GM12878 (cell line): ENCODE measurements around the gene ASTL. TPM values are rescaled to one million over a fixed set of nuclear protein-coding genes. Genes with fewer than 3 reads are reported as not detected.

Source experiments
- ATAC-seq: fragments of 200-7000 bp; cut with Tn5 transposase; 3 replicates; pipeline ENCODE4 v1.9.1; 2020; ENCODE audit warnings: mild to moderate bottlenecking, moderate library complexity
- BruUV-seq: library from RNA; stranded (reverse); fragments of 400-500 nt; replicated peaks from 2 replicates; lab custom pipeline; 2021; lab: Mats Ljungman, UMichigan
- CTCF ChIA-PET: fragments of 300-600 bp; sonication (Branson Sonifier 250); formaldehyde crosslinking; extraction: SDS; loops from one replicate; lab custom pipeline; 2021; ENCODE audit warnings: inconsistent platforms; lab: Yijun Ruan, JAX
- POLR2A ChIA-PET: fragments of 350-600 bp; formaldehyde crosslinking; extraction: SDS; loops from one replicate; lab custom pipeline; 2021; ENCODE audit warnings: inconsistent platforms; lab: Charles Lee
- RAD21 ChIA-PET: fragments of 300-600 bp; sonication (Branson Sonifier 250); formaldehyde crosslinking; loops from one replicate; lab custom pipeline; 2023; ENCODE audit warnings: antibody characterized with exemption; ENCODE audit not compliant: unreplicated experiment; lab: Charles Lee
- SMC1A ChIA-PET: fragments of 300-600 bp; sonication (Branson Sonifier 250); formaldehyde crosslinking; loops from one replicate; lab custom pipeline; 2023; ENCODE audit not compliant: unreplicated experiment, uncharacterized antibody; lab: Charles Lee
- DNase-seq: peaks from one replicate; pipeline ENCODE4 v3.0.0-alpha.2; 2011; ENCODE audit warnings: low read depth, low spot score
- FAIRE-seq: peaks from 3 replicates; lab custom pipeline; 2011; peaks lifted over from hg19 to GRCh38; lab: Jason Lieb, UNC
- H2AFZ ChIP-seq: 2 replicates; pipeline ENCODE4 v1.6.0; 2011; ENCODE audit warnings: low read depth, low read length, control low read depth; ENCODE audit not compliant: control insufficient read depth
- H3K27ac ChIP-seq: 2 replicates; pipeline ENCODE4 v1.5.1; 2011; ENCODE audit warnings: control low read depth; ENCODE audit not compliant: control insufficient read depth, insufficient read depth
- H3K27me3 ChIP-seq, 2 experiments: replicated peaks in 1 of 2; 2 replicates each; pipeline versions ENCODE4 v1.6.0 to v1.6.1; 2011; ENCODE audit warnings: low read length in 1 of 2; ENCODE audit not compliant: control insufficient read depth in 2 of 2, insufficient read depth in 2 of 2
- H3K36me3 ChIP-seq, 2 experiments: 2 replicates each; pipeline ENCODE4 v1.5.1; 2011; ENCODE audit warnings: low read length in 1 of 2; ENCODE audit not compliant: control insufficient read depth in 2 of 2, insufficient read depth in 2 of 2
- H3K4me1 ChIP-seq: 2 replicates; pipeline ENCODE4 v1.6.1; 2011; ENCODE audit warnings: mild to moderate bottlenecking, low read length, moderate library complexity, mixed read lengths; ENCODE audit not compliant: control insufficient read depth, insufficient read depth
- H3K4me2 ChIP-seq: 2 replicates; pipeline ENCODE4 v1.6.0; 2011; ENCODE audit warnings: control low read depth; ENCODE audit not compliant: control insufficient read depth, insufficient read depth
- H3K4me3 ChIP-seq: fragments of 200-600 bp; sonication (generic); 2 replicates; pipeline ENCODE4 v1.5.1; 2016
- H3K79me2 ChIP-seq: 2 replicates; pipeline ENCODE4 v1.6.0; 2011; ENCODE audit warnings: low read length; ENCODE audit not compliant: control insufficient read depth, insufficient read depth
- H3K9ac ChIP-seq: 2 replicates; pipeline ENCODE4 v1.8.0; 2011; ENCODE audit warnings: low read length, control low read depth, mixed read lengths; ENCODE audit not compliant: control insufficient read depth, insufficient read depth
- H3K9me3 ChIP-seq: replicated peaks from 3 replicates; pipeline ENCODE4 v1.5.1; 2011; ENCODE audit warnings: mild to moderate bottlenecking, low read length; ENCODE audit not compliant: control insufficient read depth, insufficient read depth
- H4K20me1 ChIP-seq: 2 replicates; pipeline ENCODE4 v1.6.0; 2011; ENCODE audit not compliant: control insufficient read depth, insufficient read depth
- E2F4 ChIP-seq: IDR thresholded peaks from 2 replicates; pipeline ENCODE4 v1.6.1; 2012; ENCODE audit warnings: low read depth, low read length, improper control_type of control experiment
- PAX5 ChIP-seq: IDR thresholded peaks from 2 replicates; pipeline ENCODE4 v1.6.1; 2011; ENCODE audit warnings: low read depth, low read length, borderline replicate concordance
- POLR2A ChIP-seq: IDR thresholded peaks from 2 replicates; pipeline ENCODE4 v1.6.1; 2011; ENCODE audit warnings: low read depth, mild to moderate bottlenecking, low read length
- POLR2AphosphoS5 ChIP-seq: IDR thresholded peaks from 2 replicates; pipeline ENCODE4 v1.6.1; 2011; ENCODE audit warnings: mild to moderate bottlenecking, low read length, inconsistent platforms
- SMC3 ChIP-seq: IDR thresholded peaks from 2 replicates; pipeline ENCODE4 v1.6.1; 2011; ENCODE audit warnings: low read length, improper control_type of control experiment, borderline replicate concordance
- TCF12 ChIP-seq: IDR thresholded peaks from 2 replicates; pipeline ENCODE4 v1.6.1; 2011; ENCODE audit warnings: low read depth, mild to moderate bottlenecking, low read length
- YY1 ChIP-seq: IDR thresholded peaks from 2 replicates; pipeline ENCODE4 v1.6.1; 2011; ENCODE audit warnings: low read depth, mild to moderate bottlenecking, low read length
- ZBTB33 ChIP-seq: fragments of 450-650 bp; IDR thresholded peaks from 2 replicates; pipeline ENCODE4 v1.6.1; 2017; ENCODE audit warnings: mild to moderate bottlenecking
- WGBS: methylation state at CpG from one replicate; pipeline ENCODE4 v1.1.6; 2016; ENCODE audit warnings: low lambda C conversion rate; ENCODE audit not compliant: insufficient replicate concordance, insufficient coverage; ENCODE audit errors: missing lambda C conversion rate; 5-methylcytosine and 5-hydroxymethylcytosine counted together
- in situ Hi-C: fragments of 300-500 bp; cut with MboI; formaldehyde crosslinking; loops from 9 replicates; pipeline ENCODE4 v1.14.3; 2018; ENCODE audit warnings: mixed read lengths
- intact Hi-C: fragments of 100-400 bp; cut with micrococcal nuclease; formaldehyde crosslinking; loops from one replicate; pipeline ENCODE4 v1.14.2; 2022; ENCODE audit not compliant: unreplicated experiment
- polyA plus RNA-seq, 11 experiments: library from polyadenylated mRNA; depleted of rRNA in 4 of 11; unstranded in 6 of 11; stranded (reverse) in 5 of 11; fragments of >200 nt; fragmentation: Nextera tagmentation in 4 of 11; fragmentation: Illumina TruSeq in 1 of 11; extraction: Ambion mirVana in 4 of 11; extraction: Trizol in 1 of 11; gene quantifications; 1 replicate in 1 of 11; 2 replicates in 10 of 11; pipeline versions ENCODE4 v1.2.1 to v1.2.3, GENCODE V29; 2011 to 2016; ENCODE audit warnings: inconsistent platforms in 2 of 11, missing spikeins in 2 of 11, low read depth in 1 of 11
- total RNA-seq, 4 experiments: library from RNA; depleted of rRNA in 3 of 4; stranded (reverse); fragments of >200 nt in 3 of 4; fragmentation: Illumina TruSeq in 1 of 4; extraction: Trizol in 1 of 4; gene quantifications; 2 replicates each; pipeline versions ENCODE4 v1.2.1 to v1.2.3, GENCODE V29; 2013 to 2021
- TF ChIP-seq, protein P1 (sequence below): fragments of 450-650 bp; IDR thresholded peaks from 2 replicates; pipeline ENCODE4 v1.6.1; 2017; ENCODE audit warnings: mild to moderate bottlenecking, low read depth, inconsistent platforms; ENCODE audit not compliant: poor library complexity, severe bottlenecking

ASTL gene
- total and polyA plus RNA-seq, 10 of the 15 experiments (the other 5 are each of a cell fraction or from before 2014, with no cell fraction given), result 0.18 to 1.0 (median 0.38) TPM; not detected in 4

DNA sequence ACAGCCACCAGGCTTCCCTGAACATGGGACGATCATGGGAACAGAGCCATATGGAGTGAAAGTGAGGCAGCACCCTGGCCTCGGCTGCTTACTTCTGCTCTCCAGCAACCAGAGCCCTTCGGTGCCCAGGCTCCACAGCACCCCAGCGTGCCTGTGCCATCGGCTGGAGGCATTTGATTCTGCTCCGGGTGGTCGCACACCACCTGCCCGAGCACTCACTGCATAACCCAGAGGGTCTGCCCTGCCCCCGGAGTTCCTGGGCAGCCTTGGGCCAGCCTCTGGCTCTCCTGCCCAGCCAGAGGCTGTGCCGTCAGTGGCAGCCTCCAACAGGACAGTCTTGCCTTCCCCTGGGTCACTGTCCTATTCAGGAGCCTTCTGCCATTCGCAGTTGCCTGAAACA, 3.9 kb downstream of the ASTL start:
- ChIA-PET POLR2A (no interaction called here), SMC1A (interaction anchor here (2.3 to 14.4 kb wide), 2 partner anchors 38 to 40 kb away, joined by 11 to 338 read pairs; no protein-coding TSS in a partner anchor), RAD21 (interaction anchor here (18.1 kb wide), 1 partner anchor 41 kb away, joined by 463 read pairs; no protein-coding TSS in a partner anchor), CTCF (interaction anchor here (14.4 kb wide), 1 partner anchor 37 kb away, joined by 535 read pairs; no protein-coding TSS in a partner anchor)
- peaks cover 16% of the 10 kb centered on the region for H3K4me1 ChIP-seq
- H3K9me3 ChIP-seq, result no peaks in the 10 kb centered on the region
- TF ChIP-seq SMC3 (no peak), YY1 (no peak), POLR2AphosphoS5 (peak; percentile 81)
- no peaks in the 10 kb centered on the region; a peak in 1 of 4 replicates for H3K27me3 ChIP-seq
- FAIRE-seq (no peak), ATAC-seq (no peak), DNase-seq (no peak)
- no peak overlapping the region for H3K27ac ChIP-seq
- no peak overlapping the region for H3K4me2 ChIP-seq
- 55% methylated on average over 10 of the region's 11 CpGs for WGBS
- H4K20me1 ChIP-seq, result no peaks in the 10 kb centered on the region
- in situ Hi-C loops (no loop called here), intact Hi-C loops (no loop called here)
- H3K4me3 ChIP-seq, result no peak overlapping the region
- no peak overlapping the region for H2AFZ ChIP-seq
- H3K36me3 ChIP-seq, result no peaks in the 10 kb centered on the region
- BruUV-seq, result no TSS peak
- H3K79me2 ChIP-seq, result no peaks in the 10 kb centered on the region
- no peak overlapping the region for H3K9ac ChIP-seq

DNA sequence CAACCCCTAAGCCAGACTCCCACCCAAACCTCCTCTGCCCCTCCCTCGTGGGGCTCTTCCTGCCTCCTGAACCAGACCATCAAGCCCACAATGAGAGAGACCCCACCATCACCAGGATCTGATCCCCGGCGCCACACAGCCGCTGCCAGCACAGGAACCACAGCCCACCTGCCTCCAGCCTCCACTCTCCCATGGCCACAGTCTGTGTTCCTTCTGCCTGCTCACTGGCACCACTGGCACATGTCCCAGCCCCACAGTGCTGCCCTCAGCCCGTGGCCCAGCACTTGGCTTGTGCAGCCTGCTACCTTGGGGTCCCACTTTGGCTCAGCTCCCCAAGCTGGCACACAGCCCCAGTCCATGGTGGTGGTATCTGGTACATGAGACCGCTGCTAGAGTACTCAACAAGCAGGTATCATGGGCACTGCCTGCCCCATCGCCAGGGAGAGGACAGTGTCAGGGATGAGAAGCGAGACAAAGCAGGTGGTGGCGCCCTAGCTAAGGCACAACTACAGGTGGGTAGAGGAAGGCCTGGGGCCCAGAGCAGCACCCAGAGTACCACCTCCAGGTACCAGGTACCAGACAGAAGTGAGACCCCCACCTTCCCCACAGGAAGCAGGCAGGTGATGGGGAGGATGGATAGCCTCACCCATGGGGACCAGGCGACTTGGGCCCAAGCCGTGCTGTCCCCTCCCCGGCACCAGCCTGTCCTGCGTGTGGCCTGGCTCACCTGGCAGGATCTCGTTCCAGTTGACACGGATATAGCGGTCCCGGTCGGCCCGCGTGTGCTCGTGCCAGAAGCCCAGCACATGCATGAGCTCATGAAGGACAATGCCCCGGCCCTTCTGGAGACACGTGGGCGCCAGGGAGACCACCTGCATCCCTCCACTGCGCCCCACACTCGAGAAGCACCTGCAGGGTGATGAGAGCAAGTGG, 6.2 kb downstream of the ASTL start:
- CTCF ChIA-PET, result interaction anchor here (1.5 to 2.6 kb wide), 5 partner anchors 10 to 57 kb away, joined by 4 to 22 read pairs (median 9); no protein-coding TSS in a partner anchor
- Histone ChIP-seq H3K4me2 (0 out of 2 replicates have a peak overlapping the region, but pooled peaks have one; percentile 11), H3K27ac (no peak overlapping the region), H3K9me3 (no peaks in the 10 kb centered on the region), H3K9ac (no peak overlapping the region), H3K36me3 (no peaks in the 10 kb centered on the region), H2AFZ (no peak overlapping the region), H3K79me2 (no peaks in the 10 kb centered on the region), H3K27me3 (no peaks in the 10 kb centered on the region), H3K4me3 (no peak overlapping the region), H4K20me1 (no peaks in the 10 kb centered on the region), H3K4me1 (peaks cover 10% of the 10 kb centered on the region)
- BruUV-seq, result no TSS peak
- WGBS, result 75% methylated on average over 26 of the region's 26 CpGs
- ATAC-seq (no peak), FAIRE-seq (no peak), DNase-seq (no peak)
- in situ Hi-C loops, result no loop called here
- POLR2A ChIA-PET, result no interaction called here
- intact Hi-C loops, result no loop called here
- SMC1A ChIA-PET, result interaction anchor here (0.6 to 2.3 kb wide), 5 partner anchors 42 to 139 kb away, joined by 3 to 15 read pairs (median 3); no protein-coding TSS in a partner anchor
- RAD21 ChIA-PET, result interaction anchor here (0.9 to 18.1 kb wide), 4 partner anchors 10 to 139 kb away, joined by 3 to 463 read pairs (median 10); no protein-coding TSS in a partner anchor
- TF ChIP-seq TCF12, result no peak
- no peak for TF ChIP-seq E2F4
- no peak for TF ChIP-seq PAX5
- peak; percentile 15; the same call in 1 of the 2 replicates for TF ChIP-seq POLR2A
- TF ChIP-seq, protein P1, sequence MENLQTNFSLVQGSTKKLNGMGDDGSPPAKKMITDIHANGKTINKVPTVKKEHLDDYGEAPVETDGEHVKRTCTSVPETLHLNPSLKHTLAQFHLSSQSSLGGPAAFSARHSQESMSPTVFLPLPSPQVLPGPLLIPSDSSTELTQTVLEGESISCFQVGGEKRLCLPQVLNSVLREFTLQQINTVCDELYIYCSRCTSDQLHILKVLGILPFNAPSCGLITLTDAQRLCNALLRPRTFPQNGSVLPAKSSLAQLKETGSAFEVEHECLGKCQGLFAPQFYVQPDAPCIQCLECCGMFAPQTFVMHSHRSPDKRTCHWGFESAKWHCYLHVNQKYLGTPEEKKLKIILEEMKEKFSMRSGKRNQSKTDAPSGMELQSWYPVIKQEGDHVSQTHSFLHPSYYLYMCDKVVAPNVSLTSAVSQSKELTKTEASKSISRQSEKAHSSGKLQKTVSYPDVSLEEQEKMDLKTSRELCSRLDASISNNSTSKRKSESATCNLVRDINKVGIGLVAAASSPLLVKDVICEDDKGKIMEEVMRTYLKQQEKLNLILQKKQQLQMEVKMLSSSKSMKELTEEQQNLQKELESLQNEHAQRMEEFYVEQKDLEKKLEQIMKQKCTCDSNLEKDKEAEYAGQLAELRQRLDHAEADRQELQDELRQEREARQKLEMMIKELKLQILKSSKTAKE, result no peak
- TF ChIP-seq ZBTB33, result no peak
